HCT116 (cell line): ENCODE measurements around the gene DBNL. TPM values are rescaled to one million over a fixed set of nuclear protein-coding genes. Genes with fewer than 3 reads are reported as not detected.

ENCODE experiments used
- ATAC-seq: fragments of 200-7000 bp; cut with Tn5 transposase; 2 replicates; pipeline ENCODE4 v1.9.1; 2020; ENCODE audit warnings: mild to moderate bottlenecking, moderate library complexity
- BruUV-seq: library from RNA; stranded (reverse); fragments of 400-500 nt; replicated peaks from 2 replicates; lab custom pipeline; 2021; lab: Mats Ljungman, UMichigan
- CTCF ChIA-PET: fragments of 300-600 bp; sonication (Branson Sonifier 250); formaldehyde crosslinking; loops from one replicate; lab custom pipeline; 2021; ENCODE audit warnings: antibody characterized with exemption; lab: Charles Lee
- POLR2A ChIA-PET: fragments of 300-600, 350-600 bp; sonication (Branson Sonifier 250); formaldehyde crosslinking; loops from one replicate; lab custom pipeline; 2021; ENCODE audit warnings: antibody characterized with exemption; lab: Charles Lee
- RAD21 ChIA-PET, 2 experiments: fragments of 300-600 bp; sonication (Branson Sonifier 250); formaldehyde crosslinking; loops; one replicate each; lab custom pipeline; 2023; ENCODE audit warnings: low total read pairs in 2 of 2; ENCODE audit not compliant: uncharacterized antibody in 2 of 2, unreplicated experiment in 2 of 2, low non-redundant PET in 1 of 2; lab: Charles Lee
- DNase-seq: peaks from one replicate; pipeline ENCODE4 v3.0.0-alpha.2; 2010; ENCODE audit warnings: low read depth, low spot score
- H2AFZ ChIP-seq: fragments of 200-600 bp; shearing (Covaris generic), sonication (generic); 2 replicates; pipeline ENCODE4 v1.6.1; 2017; ENCODE audit warnings: low read depth, mixed run types, mixed read lengths, antibody characterized with exemption, low read length; ENCODE audit not compliant: poor library complexity, severe bottlenecking
- H3K27ac ChIP-seq: 2 replicates; pipeline ENCODE4 v1.5.1; 2012; ENCODE audit warnings: low read depth, low read length
- H3K27me3 ChIP-seq: fragments of 200-600 bp; sonication (generic); 2 replicates; pipeline ENCODE4 v1.6.1; 2016; ENCODE audit warnings: mixed run types, low read length, mixed read lengths; ENCODE audit not compliant: insufficient read depth
- H3K36me3 ChIP-seq, 2 experiments: fragments of 200-500 bp in 1 of 2; fragments of 200-600 bp in 1 of 2; sonication (Bioruptor generic) in 1 of 2; sonication (generic) in 1 of 2; 2 replicates each; pipeline versions ENCODE4 v1.5.1 to v1.6.1; 2014 to 2016; ENCODE audit warnings: low read length in 2 of 2, inconsistent platforms in 1 of 2, mixed read lengths in 1 of 2, mixed run types in 1 of 2; ENCODE audit not compliant: insufficient read depth in 2 of 2, control insufficient read depth in 1 of 2
- H3K4me1 ChIP-seq, 2 experiments: fragments of 200-600 bp in 1 of 2; sonication (generic) in 1 of 2; 2 replicates each; pipeline versions ENCODE4 v1.5.1 to v1.6.1; 2012 to 2017; ENCODE audit warnings: low read length in 2 of 2, inconsistent platforms in 1 of 2, mild to moderate bottlenecking in 1 of 2, mixed read lengths in 1 of 2, mixed run types in 1 of 2, moderate library complexity in 1 of 2; ENCODE audit not compliant: insufficient read depth in 2 of 2, control insufficient read depth in 1 of 2
- H3K4me2 ChIP-seq: fragments of 200-600 bp; sonication (generic); 2 replicates; pipeline ENCODE4 v1.6.1; 2017; ENCODE audit warnings: mixed run types, low read length, mixed read lengths
- H3K4me3 ChIP-seq, 2 experiments: fragments of 200-600 bp in 1 of 2; sonication (generic) in 1 of 2; replicated peaks in 1 of 2; 2 replicates each; pipeline ENCODE4 v1.5.1; 2011 to 2016; ENCODE audit warnings: low read length in 2 of 2, control low read depth in 1 of 2, low read depth in 1 of 2, mild to moderate bottlenecking in 1 of 2, mixed read lengths in 1 of 2, mixed run types in 1 of 2
- H3K79me2 ChIP-seq: fragments of 200-600 bp; sonication (generic); 2 replicates; pipeline ENCODE4 v1.6.1; 2017; ENCODE audit warnings: mild to moderate bottlenecking, mixed run types, low read length, moderate library complexity, mixed read lengths; ENCODE audit not compliant: insufficient read depth
- H3K9ac ChIP-seq: fragments of 200-600 bp; sonication (generic); 2 replicates; pipeline ENCODE4 v1.6.1; 2016; ENCODE audit warnings: low read length, mixed read lengths
- H3K9me2 ChIP-seq: fragments of 200-600 bp; sonication (generic), shearing (Covaris generic); 2 replicates; pipeline ENCODE4 v1.6.1; 2017; ENCODE audit warnings: mixed run types, mild to moderate bottlenecking, moderate library complexity; ENCODE audit not compliant: insufficient read depth
- H3K9me3 ChIP-seq, 2 experiments: fragments of 200-500 bp in 1 of 2; fragments of 200-600 bp in 1 of 2; sonication (Bioruptor generic) in 1 of 2; sonication (generic) in 1 of 2; 2 replicates each; pipeline ENCODE4 v1.6.1; 2014 to 2017; ENCODE audit warnings: low read length in 2 of 2, mixed read lengths in 2 of 2, inconsistent platforms in 1 of 2, low read depth in 1 of 2, mild to moderate bottlenecking in 1 of 2, mixed run types in 1 of 2, moderate library complexity in 1 of 2; ENCODE audit not compliant: control insufficient read depth in 1 of 2, insufficient read depth in 1 of 2
- H4K20me1 ChIP-seq: fragments of 200-600 bp; sonication (generic), shearing (Covaris generic); 2 replicates; pipeline ENCODE4 v1.6.1; 2017; ENCODE audit warnings: mixed run types, mild to moderate bottlenecking, moderate library complexity; ENCODE audit not compliant: insufficient read depth
- RAD21 ChIP-seq: IDR thresholded peaks from 2 replicates; pipeline ENCODE4 v1.6.1; 2012; ENCODE audit warnings: low read depth, mild to moderate bottlenecking
- intact Hi-C: fragments of 100-400 bp; cut with micrococcal nuclease; formaldehyde crosslinking; loops from 2 replicates; pipeline ENCODE4 v1.10.0; 2022
- microRNA-seq: library from miRNA; unstranded; fragments of <30 nt; microRNA quantifications from one replicate; pipeline ENCODE4, GENCODE V29; 2016; ENCODE audit warnings: borderline number of aligned reads
- total RNA-seq: library from RNA; stranded (reverse); gene quantifications from one replicate; pipeline ENCODE4 v1.2.1, GENCODE V29; 2021; ENCODE audit not compliant: unreplicated experiment

DBNL gene
- total RNA-seq, 1 experiment from 2014 or later, result 39.4 TPM

DNA sequence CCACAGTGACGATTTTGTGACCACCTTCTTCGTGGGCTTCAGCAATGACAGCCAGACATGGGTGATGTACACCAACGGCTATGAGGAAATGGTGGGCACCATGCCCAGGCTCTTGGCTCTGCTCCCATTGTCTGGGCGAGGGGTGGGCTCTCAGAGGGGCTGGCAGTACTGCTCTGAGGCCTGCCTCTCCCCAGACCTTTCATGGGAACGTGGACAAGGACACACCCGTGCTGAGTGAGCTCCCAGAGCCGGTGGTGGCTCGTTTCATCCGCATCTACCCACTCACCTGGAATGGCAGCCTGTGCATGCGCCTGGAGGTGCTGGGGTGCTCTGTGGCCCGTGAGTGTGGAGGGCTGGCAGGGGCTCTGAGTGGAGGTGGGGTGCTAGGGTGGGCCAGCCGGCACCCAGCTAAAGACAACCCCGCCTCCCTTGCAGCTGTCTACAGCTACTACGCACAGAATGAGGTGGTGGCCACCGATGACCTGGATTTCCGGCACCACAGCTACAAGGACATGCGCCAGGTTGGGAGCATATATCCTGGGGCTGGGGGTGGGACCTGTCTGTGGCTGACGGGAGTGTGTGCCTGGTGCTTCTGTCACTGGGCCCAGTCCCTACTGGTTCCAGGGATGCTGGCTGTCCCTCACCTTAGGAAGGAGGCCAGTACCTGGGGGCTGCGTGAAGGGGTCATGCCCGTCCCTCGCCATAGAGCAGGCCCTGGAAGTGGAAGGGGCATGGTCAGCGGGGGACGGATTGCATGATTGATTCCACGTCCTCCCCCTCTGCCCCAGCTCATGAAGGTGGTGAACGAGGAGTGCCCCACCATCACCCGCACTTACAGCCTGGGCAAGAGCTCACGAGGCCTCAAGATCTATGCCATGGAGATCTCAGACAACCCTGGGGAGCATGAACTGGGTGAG is 66.5 kb downstream of the DBNL start:
- ChIA-PET POLR2A (no interaction called here), CTCF (no interaction called here)
- H4K20me1 ChIP-seq, result no peaks in the 10 kb centered on the region
- H3K9me3 ChIP-seq, result no peaks in the 10 kb centered on the region
- no peak overlapping the region for H2AFZ ChIP-seq
- H3K79me2 ChIP-seq, result no peaks in the 10 kb centered on the region
- no peak for TF ChIP-seq RAD21
- TF ChIP-seq, all 23 proteins: peak for 0
- H3K9me2 ChIP-seq, result no peaks in the 10 kb centered on the region
- DNase-seq (no peak), ATAC-seq (no peak)
- H3K36me3 ChIP-seq, result peaks cover 4% of the 10 kb centered on the region in 2 experiments; a peak in 1 of 4 replicates
- no peaks in the 10 kb centered on the region for H3K27me3 ChIP-seq
- no peak overlapping the region for H3K4me2 ChIP-seq
- BruUV-seq, result no TSS peak
- no peak overlapping the region for H3K9ac ChIP-seq
- RAD21 ChIA-PET, result no interaction called here
- H3K4me1 ChIP-seq, result no peaks in the 10 kb centered on the region
- intact Hi-C loops, result no loop called here
- no peak overlapping the region for H3K27ac ChIP-seq
- no peak overlapping the region for H3K4me3 ChIP-seq

Small RNA genes lying within 50 kb of the gene (microRNA-seq; reads per million reads assigned to microRNA genes)
- gene MIR6837, result not detected
- not detected for gene MIR6838

Other genes starting within 250 kb of the DBNL start
- gene MRPS24, start 175.2 kb upstream of the DBNL start, total RNA-seq, result 156 TPM
- gene URGCP, start 138.1 kb upstream of the DBNL start, total RNA-seq, result 28.0 TPM
- gene UBE2D4, start 118.3 kb upstream of the DBNL start, total RNA-seq, result 12.9 TPM
- gene SPDYE1, start 46.8 kb upstream of the DBNL start, total RNA-seq, result not detected
- gene PGAM2, start 20.9 kb downstream of the DBNL start, total RNA-seq, result 0.27 TPM
- 28.7 TPM for gene POLM, start 37.8 kb downstream of the DBNL start, total RNA-seq
- 0.49 TPM for gene AEBP1, start 59.6 kb downstream of the DBNL start, total RNA-seq
- 237 TPM for gene POLD2, start 78.8 kb downstream of the DBNL start, total RNA-seq
- not detected for gene MYL7, start 96.6 kb downstream of the DBNL start, total RNA-seq
- 0.34 TPM for gene GCK, start 144.7 kb downstream of the DBNL start, total RNA-seq
- 84.8 TPM for gene YKT6, start 156.3 kb downstream of the DBNL start, total RNA-seq